ENCODE data around the gene FNBP1.
"Not testable (repeated sequence)": the region's sequence is repeated elsewhere in the genome, so short reads cannot be mapped to it uniquely, and the experiment has no call there.

FNBP1 gene

DNA sequence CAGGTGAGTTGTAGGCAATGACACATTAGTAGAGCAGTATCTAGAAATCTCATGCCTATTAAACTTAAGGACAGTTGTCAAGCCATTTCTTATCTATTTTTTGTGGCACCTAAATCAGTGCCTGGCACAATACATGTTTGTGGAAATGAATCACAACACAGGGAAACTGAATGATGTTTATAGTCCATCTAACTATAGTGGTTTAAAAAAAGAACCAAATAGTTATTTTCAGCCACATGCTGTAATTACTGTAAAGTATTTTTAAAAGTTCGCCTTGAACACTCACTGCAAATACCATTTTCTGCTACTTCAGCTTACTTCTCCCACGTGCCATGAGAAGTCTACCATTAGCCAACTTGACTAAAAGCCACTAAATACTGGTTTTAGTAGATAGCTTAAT lies 21.9 kb downstream of the FNBP1 start:
- DNase-seq (ENCODE audit: insufficient read length, low spot score) = no peak
- no peak for TF ChIP-seq POLR2A (IDR thresholded peaks at IDR 0.05; ENCODE audit: low read depth, low read length)
- no peak for FAIRE-seq

GRCh38 chr9:130020618-130021017 lies 22.4 kb downstream of the FNBP1 start:
- FAIRE-seq (no peak), DNase-seq (ENCODE audit: insufficient read length, low spot score) (no peak)
- TF ChIP-seq POLR2A (IDR thresholded peaks at IDR 0.05; ENCODE audit: low read depth, low read length) = no peak

DNA sequence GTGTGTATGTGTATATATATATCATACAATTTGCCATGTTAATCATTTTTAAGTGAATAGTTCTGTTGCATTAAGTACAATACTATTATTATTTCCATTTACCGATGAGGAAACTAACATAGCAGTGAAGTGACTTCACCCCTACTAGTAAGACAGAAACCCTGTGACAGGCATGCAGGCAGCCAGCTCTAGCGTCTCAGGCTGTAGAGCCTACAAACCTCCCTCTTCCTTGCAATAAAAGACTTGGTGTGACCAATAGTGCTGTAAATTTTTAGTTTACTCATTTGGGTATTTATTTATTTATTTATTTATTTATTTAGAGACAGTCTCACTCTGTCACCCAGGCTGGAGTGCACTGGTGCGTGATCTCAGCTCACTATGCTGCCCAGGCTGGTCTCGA lies 24.7 kb downstream of the FNBP1 start:
- no peak for DNase-seq (ENCODE audit: insufficient read length, low spot score)
- FAIRE-seq = no peak
- TF ChIP-seq POLR2A (IDR thresholded peaks at IDR 0.05; ENCODE audit: low read depth, low read length) = no peak

DNA sequence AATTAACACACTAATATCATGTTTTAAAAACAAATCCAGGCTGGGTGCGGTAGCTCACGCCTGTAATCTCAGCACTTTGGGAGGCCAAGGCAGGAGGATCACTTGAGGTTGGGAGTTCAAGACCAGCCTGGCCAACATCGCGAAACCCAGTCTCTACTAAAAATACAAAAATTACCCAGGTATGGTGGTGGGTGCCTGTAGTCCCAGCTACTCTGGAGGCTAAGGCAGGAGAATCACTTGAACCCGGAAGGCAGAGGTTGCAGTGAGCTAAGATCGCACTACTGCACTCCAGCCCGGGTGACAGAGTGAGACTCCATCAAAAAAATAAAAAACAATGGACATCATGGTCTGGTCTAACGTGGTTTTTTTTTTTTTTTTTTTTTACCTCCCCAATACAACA lies 25.5 kb downstream of the FNBP1 start:
- not testable (repeated sequence) for FAIRE-seq; DNase-seq (ENCODE audit: insufficient read length, low spot score)

GRCh38 chr9:130017076-130017475 lies 25.9 kb downstream of the FNBP1 start:
- FAIRE-seq = no peak
- TF ChIP-seq POLR2A (IDR thresholded peaks at IDR 0.05; ENCODE audit: low read depth, low read length) = no peak

DNA sequence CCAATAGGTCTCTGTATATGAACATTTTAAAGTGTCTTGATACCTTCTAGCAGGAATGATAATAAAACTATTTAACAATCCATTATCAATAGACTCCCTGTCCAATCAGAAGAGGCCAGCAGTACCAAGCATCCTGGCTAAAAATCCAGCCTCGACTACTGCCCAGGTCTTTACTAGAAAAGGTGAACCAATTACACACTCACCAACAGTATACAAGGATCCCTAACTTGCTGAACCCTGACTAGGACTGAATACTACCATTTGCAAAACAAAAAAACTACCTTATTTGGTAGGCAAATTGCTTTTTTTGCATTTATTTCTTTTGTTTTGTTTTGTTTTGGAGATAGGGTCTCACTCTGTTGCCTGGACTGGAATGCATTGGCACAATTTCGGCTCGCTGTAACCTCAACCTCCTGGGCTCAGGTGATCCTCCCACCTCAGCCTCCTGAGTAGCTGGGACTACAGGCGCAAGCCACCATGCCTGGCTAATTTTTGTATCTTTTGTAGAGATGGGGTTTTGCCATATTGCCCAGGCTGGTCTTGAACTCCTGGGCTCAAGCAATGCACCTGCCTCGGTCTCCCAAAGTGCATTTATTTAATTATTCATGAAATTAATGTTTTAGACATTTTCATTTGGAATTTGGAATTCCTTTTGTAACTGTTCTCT lies 27.5 kb downstream of the FNBP1 start:
- no peak for FAIRE-seq
- no peak for DNase-seq (ENCODE audit: insufficient read length, low spot score)
- no peak for TF ChIP-seq POLR2A (IDR thresholded peaks at IDR 0.05; ENCODE audit: low read depth, low read length)

More at GRCh38 chr9:130017076-130017475, 25.9 kb downstream of the FNBP1 start:
- DNase-seq (ENCODE audit: insufficient read length, low spot score) = no peak

DNA sequence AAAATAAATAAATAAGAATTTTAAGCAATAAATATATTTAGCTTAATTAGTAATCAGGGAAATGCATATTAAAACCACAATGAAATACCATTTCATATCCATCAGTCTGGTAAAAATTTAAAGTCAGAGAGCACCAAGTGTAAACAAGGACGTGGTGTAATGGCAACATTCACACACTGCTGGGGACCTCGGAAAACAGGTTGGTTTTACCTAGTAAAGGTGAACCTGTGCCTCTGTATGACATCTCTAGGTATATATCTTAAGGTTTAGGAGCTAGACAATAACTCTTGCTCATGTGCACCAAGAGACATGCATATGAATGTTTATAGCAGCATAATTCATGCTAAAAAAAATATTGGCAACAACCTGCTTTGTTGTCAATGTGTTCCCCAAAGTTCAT lies 29.7 kb downstream of the FNBP1 start:
- TF ChIP-seq POLR2A (IDR thresholded peaks at IDR 0.05; ENCODE audit: low read depth, low read length) = no peak
- FAIRE-seq (no peak), DNase-seq (ENCODE audit: insufficient read length, low spot score) (no peak)

- no peak for TF ChIP-seq POLR2A (IDR thresholded peaks at IDR 0.05; ENCODE audit: low read depth, low read length)
- FAIRE-seq (no peak), DNase-seq (ENCODE audit: insufficient read length, low spot score) (no peak)
Measured at GRCh38 chr9:130010151-130010988, 32.6 kb downstream of the FNBP1 start.

DNA sequence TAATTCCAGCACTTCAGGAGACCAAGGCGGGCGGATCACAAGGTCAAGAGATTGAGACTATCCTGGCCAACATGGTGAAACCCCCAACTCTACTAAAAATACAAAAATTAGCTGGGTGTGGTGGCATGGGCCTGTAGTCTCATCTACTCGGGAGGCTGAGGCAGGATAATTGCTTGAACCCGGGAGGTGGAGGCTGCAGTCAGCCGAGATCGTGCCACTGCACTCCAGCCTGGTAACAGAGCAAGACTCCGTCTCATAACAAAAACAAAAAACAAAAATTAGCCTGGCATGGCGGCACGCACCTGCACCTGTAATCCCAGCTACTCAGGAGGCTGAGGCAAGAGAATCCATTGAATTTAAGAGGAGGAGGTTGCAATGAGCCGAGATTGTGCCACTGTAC lies 33.4 kb downstream of the FNBP1 start:
- not testable (repeated sequence) for DNase-seq (ENCODE audit: insufficient read length, low spot score); FAIRE-seq

- no peak for DNase-seq (ENCODE audit: insufficient read length, low spot score)
- TF ChIP-seq POLR2A (IDR thresholded peaks at IDR 0.05; ENCODE audit: low read depth, low read length) = no peak
- FAIRE-seq = no peak
Measured at GRCh38 chr9:130008538-130008937, 34.5 kb downstream of the FNBP1 start.

DNA sequence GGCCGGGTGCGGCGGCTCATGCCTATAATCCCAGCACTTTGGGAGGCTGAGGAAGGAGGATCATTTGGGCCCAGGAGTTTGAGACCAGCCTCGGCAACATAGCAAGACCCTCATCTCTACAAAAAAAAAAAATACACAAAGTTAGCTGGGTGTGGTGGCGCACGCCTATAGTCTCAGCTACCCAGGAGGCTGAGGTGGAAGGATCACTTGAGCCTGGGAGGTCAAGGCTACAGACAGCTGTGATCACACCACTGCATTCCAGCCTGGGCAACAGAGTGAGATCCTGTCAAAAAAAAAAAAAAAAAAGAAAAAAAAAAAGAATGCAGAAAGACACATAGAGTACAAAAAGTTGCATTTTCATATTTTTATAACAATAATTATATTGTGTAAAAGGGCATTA lies 36.0 kb downstream of the FNBP1 start:
- DNase-seq (ENCODE audit: insufficient read length, low spot score); FAIRE-seq: not testable (repeated sequence)

- TF ChIP-seq POLR2A (IDR thresholded peaks at IDR 0.05; ENCODE audit: low read depth, low read length) = no peak
- DNase-seq (ENCODE audit: insufficient read length, low spot score) (no peak), FAIRE-seq (no peak)
Measured at GRCh38 chr9:130003943-130004552, 38.9 kb downstream of the FNBP1 start.

DNA sequence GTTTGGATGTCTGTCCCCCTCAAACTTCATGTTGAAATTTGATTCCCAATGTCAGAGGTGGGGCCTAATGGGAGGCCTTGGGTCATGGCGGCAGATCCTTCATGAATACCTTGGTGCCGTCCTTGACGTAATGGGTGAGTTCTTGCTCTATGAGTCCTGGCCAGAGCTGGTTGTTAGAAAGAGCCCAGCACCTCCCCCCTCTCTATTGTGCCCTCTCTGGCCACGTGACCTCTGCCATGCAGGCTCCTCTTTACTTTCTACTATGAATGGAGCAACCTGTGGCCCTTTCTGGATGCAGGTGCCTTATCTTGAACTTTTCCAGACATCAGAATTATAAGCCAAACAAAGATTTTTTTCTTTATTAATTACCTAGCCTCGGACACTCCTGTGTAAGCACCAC lies 40.7 kb downstream of the FNBP1 start:
- no peak for DNase-seq (ENCODE audit: insufficient read length, low spot score)
- TF ChIP-seq POLR2A (IDR thresholded peaks at IDR 0.05; ENCODE audit: low read depth, low read length) = no peak
- FAIRE-seq = no peak

- TF ChIP-seq POLR2A (IDR thresholded peaks at IDR 0.05; ENCODE audit: low read depth, low read length) = no peak
- DNase-seq (ENCODE audit: insufficient read length, low spot score) (no peak), FAIRE-seq (no peak)
Measured at GRCh38 chr9:130001190-130001589, 41.8 kb downstream of the FNBP1 start.

- TF ChIP-seq POLR2A (IDR thresholded peaks at IDR 0.05; ENCODE audit: low read depth, low read length) = no peak
- DNase-seq (ENCODE audit: insufficient read length, low spot score) = no peak
- no peak for FAIRE-seq
Measured at GRCh38 chr9:129999141-129999510, 43.9 kb downstream of the FNBP1 start.

Measured in H54 (cell line).